ENCODE results near the gene KCNQ1OT1.
"Not testable (repeated sequence)": the region's sequence is repeated elsewhere in the genome, so short reads cannot be mapped to it uniquely, and the experiment has no call there.

The KCNQ1OT1 gene

GRCh38 chr11:2652333-2653197 lies 47.2 kb downstream of the KCNQ1OT1 start:
- no peak for DNase-seq (ENCODE audit: low read depth)

DNA sequence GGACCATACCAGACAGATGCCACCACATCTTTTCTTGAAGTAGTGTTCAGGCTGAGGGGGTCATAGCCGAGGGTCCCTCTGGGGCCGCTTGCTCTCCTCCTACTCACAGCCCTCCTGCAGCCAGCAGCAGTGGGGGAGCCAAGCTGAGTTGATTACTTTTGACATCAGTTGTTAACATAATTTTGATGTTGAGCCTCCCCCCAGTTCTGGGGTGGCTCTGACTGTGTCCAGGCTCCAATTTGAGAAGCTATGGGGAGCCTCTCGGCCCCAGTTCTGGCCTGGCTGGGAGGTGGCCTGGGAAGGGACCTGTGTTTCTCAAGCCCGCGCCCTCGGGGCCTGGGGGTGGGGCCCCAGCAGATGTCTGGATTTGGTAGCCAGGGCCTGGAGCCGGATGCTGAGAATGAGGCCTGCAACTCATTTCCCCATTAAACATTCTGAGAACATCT lies 47.9 kb downstream of the KCNQ1OT1 start:
- DNase-seq (ENCODE audit: low read depth) = no peak

GRCh38 chr11:2651054-2651617 lies 48.7 kb downstream of the KCNQ1OT1 start:
- DNase-seq (ENCODE audit: low read depth) = no peak

DNA sequence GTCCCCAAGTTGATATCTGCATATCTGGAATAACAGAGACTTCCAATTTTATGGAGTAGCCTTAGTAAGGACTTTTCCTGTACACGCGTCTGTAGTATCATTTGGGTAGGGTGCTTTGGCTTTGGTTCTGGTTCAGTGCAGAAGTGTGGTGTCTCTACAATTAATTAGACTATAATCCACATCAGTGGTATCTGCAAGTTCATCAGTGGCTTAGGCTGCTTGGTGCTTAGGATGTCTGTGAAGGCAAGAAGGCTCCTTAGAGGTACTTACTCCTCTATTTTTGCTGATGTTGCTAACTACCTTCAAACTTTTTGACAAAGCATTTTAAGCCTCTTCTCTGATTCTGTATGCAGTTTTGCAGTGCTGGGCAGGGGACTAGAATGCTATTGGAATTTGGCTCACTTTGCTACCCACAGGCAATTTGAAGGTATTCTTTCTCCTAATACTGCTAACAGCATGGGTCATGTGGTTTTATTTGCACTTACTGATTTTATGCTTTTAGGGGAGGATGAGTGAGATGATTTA lies 49.4 kb downstream of the KCNQ1OT1 start:
- no peak for DNase-seq (ENCODE audit: low read depth)

DNA sequence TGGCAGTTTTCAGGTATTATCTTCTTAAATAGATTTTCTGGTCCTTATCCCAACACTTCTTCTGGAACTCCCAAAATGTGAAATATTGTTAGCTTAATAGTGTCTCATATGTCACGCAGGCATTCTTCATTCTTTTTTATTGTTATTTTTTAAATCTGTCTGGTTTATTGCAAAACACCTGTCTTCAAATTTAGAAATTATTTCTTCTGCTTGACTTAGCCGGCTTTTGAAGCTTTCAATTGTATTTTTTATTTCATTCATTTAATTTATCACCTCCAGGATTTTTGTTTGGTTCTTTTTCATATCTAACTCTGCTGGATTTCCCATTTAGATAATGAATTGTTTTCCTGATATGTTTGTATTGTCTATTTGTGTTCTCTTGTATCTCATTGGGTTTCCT lies 49.9 kb downstream of the KCNQ1OT1 start:
- DNase-seq (ENCODE audit: low read depth) = no peak

GRCh38 chr11:2649400-2649799 lies 50.4 kb downstream of the KCNQ1OT1 start:
- no peak for DNase-seq (ENCODE audit: low read depth)

- DNase-seq (ENCODE audit: low read depth) = no peak
Measured at GRCh38 chr11:2647953-2648352, 51.8 kb downstream of the KCNQ1OT1 start.

GRCh38 chr11:2647167-2647566 lies 52.6 kb downstream of the KCNQ1OT1 start:
- DNase-seq (ENCODE audit: low read depth) = no peak

GRCh38 chr11:2645779-2646118 lies 54.0 kb downstream of the KCNQ1OT1 start:
- DNase-seq (ENCODE audit: low read depth) = no peak

DNA sequence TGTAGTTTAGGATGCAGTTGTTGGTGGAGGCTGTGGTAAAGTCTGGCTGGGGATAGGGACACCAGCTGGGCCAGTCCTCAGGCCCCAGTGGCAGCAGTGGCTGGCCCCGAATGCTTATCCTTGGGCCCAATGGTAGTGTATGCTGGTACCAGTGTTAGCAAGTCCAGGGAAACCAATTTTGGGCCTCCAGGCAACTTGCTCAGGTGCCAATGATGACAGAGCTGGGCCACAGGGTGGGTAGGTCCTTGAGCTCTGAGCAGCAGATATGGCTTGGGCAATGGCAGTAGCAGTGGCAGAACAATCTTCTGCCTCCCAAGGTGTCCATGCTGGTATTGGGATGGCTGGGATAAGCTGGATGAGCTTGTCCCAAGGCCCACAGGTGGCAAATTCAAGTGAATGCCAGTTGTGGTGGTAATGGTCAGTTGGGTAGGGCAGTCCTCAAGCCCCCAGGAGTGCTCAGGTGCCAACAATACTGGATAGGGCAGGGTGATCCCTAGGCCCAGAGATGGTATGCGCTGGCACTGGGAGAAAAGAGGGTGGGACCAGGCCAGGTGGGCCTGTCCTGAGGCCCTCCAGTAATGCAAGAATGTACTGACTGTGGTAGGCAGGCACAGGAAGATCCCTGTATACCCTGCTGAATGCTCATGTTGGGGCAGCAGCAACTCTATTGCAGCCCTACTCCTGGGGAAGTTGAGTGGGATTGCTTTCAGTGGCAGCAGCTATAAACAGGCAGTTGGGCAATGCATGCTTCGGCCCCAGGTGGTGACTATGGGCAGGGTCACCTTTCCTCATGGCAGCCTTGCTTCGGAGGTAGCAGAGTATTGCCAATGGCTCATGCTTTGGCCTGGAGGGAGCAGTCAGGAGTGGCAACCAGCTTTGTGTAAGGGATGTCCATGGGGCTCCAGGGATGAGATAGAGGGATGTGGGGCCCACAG lies 54.7 kb downstream of the KCNQ1OT1 start:
- DNase-seq (ENCODE audit: low read depth) = no peak

GRCh38 chr11:2643746-2644145 lies 56.0 kb downstream of the KCNQ1OT1 start:
- DNase-seq (ENCODE audit: low read depth) = no peak

- DNase-seq (ENCODE audit: low read depth) = no peak
Measured at GRCh38 chr11:2641623-2642022, 58.2 kb downstream of the KCNQ1OT1 start.

GRCh38 chr11:2639763-2640162 lies 60.0 kb downstream of the KCNQ1OT1 start:
- DNase-seq (ENCODE audit: low read depth) = not testable (repeated sequence)

DNA sequence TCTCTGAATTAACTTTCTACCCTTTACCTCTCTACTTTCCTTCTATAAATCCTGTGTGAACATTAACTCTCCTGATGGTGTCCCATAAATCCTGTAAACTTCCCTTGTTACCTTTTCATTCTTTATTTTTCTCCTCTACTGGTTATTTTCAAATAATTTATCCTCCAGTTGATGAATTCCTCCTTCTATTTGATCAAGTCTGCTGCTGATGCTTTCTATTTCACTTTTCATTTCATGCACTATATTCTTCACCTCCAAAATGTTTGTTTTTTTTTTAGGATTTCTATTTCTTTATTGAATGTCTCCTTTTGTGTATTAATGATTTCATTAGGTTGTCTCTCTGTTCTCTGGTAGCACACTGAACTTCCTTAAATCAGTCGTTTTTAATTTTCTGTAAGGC lies 68.6 kb downstream of the KCNQ1OT1 start:
- no peak for DNase-seq (ENCODE audit: low read depth)

DNA sequence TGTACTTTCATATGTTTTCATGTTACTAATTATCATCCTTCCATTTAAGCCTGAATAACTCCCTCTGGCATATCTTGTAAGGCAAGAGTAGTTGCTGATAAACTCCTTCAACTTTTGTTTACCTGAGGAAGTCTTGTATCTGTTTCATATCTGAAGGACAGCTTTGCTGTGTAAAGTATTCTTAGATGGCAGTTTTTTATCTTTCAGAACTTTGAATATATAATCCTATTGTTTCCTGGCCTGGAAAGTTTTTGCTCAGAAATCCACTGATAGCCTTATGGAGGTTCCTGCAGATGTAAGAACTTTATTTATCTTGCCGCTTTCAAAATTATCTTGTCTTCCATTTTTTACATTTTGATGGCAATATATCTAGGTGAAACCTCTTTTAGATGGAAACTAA lies 69.1 kb downstream of the KCNQ1OT1 start:
- no peak for DNase-seq (ENCODE audit: low read depth)

GRCh38 chr11:2625183-2625582 lies 74.6 kb downstream of the KCNQ1OT1 start:
- no peak for DNase-seq (ENCODE audit: low read depth)

- no peak for DNase-seq (ENCODE audit: low read depth)
Measured at GRCh38 chr11:2621894-2622293, 77.9 kb downstream of the KCNQ1OT1 start.

- no peak for DNase-seq (ENCODE audit: low read depth)
Measured at GRCh38 chr11:2612884-2613571, 86.8 kb downstream of the KCNQ1OT1 start.

GRCh38 chr11:2609345-2609744 lies 90.4 kb downstream of the KCNQ1OT1 start:
- no peak for DNase-seq (ENCODE audit: low read depth)

- DNase-seq (ENCODE audit: low read depth) = no peak
Measured at GRCh38 chr11:2599561-2600189, 100.1 kb downstream of the KCNQ1OT1 start.

- no peak for DNase-seq (ENCODE audit: low read depth)
Measured at GRCh38 chr11:2595204-2595603, 104.6 kb downstream of the KCNQ1OT1 start.

All from non-pigmented ciliary epithelial cell (primary cell).